ENCODE data around the gene SLC25A43.
"Not testable (repeated sequence)": the region's sequence is repeated elsewhere in the genome, so short reads cannot be mapped to it uniquely, and the experiment has no call there.

GRCh38 chrX:119371861-119372260 lies 27.3 kb upstream of the SLC25A43 start:
- not testable (repeated sequence) for TF ChIP-seq GABPA (IDR thresholded peaks at IDR 0.05; ENCODE audit: borderline replicate concordance, insufficient read depth, low read length); SIX5 (IDR thresholded peaks at IDR 0.05; ENCODE audit: low read depth, low read length); RNF2 (IDR thresholded peaks at IDR 0.05; ENCODE audit: borderline replicate concordance, low read depth, low read length, missing control alignments, poor library complexity, severe bottlenecking); KDM1A (IDR thresholded peaks at IDR 0.05; ENCODE audit: borderline replicate concordance, low read length); CTCF (IDR thresholded peaks at IDR 0.05; ENCODE audit: control extremely low read depth in 1 of 3, insufficient read depth in 1 of 3, low read depth in 1 of 3, low read length in 3 of 3); PHF8 (conservative IDR thresholded peaks at IDR 0.05; ENCODE audit: low read depth, low read length)
